Natural killer cell treated with Interleukin-12 subunit alpha and Interleukin-12 subunit beta and Interleukin-15 and Interleukin-18, amount 100 ng/mL, for 72 hours (primary cell): ENCODE measurements around the gene SLC20A1. TPM values are rescaled to one million over a fixed set of nuclear protein-coding genes. Genes with fewer than 3 reads are reported as not detected.

Source experiments
- ATAC-seq, 2 donors: fragments of 150-1000 bp; cut with Tn5 transposase in 1 of 2; sonication (Bioruptor Pico), chemical (Tn5 transposase) in 1 of 2; 2 replicates each; pipeline ENCODE4 v1.10.0; 2021
- DNase-seq: peaks from one replicate; pipeline ENCODE4 v3.0.0; 2022; ENCODE audit warnings: low spot score
- H3K27ac Mint-ChIP-seq, 2 donors: 1 replicate in 1 of 2; 2 replicates in 1 of 2; pipeline ENCODE4 v1.8.0; 2022; ENCODE audit warnings: mixed read lengths in 2 of 2, mild to moderate bottlenecking in 1 of 2, moderate library complexity in 1 of 2
- H3K27me3 Mint-ChIP-seq, 2 donors: 1 replicate in 1 of 2; 2 replicates in 1 of 2; pipeline ENCODE4 v1.8.0; 2022; ENCODE audit warnings: mixed read lengths in 2 of 2
- H3K36me3 Mint-ChIP-seq: one replicate; pipeline ENCODE4 v1.8.0; 2022; ENCODE audit warnings: mixed read lengths
- H3K4me1 Mint-ChIP-seq, 2 donors: 1 replicate in 1 of 2; 2 replicates in 1 of 2; pipeline ENCODE4 v1.8.0; 2022; ENCODE audit warnings: low read depth in 2 of 2, mixed read lengths in 2 of 2, mild to moderate bottlenecking in 1 of 2
- H3K4me3 Mint-ChIP-seq: one replicate; pipeline ENCODE4 v1.8.0; 2022; ENCODE audit warnings: mixed read lengths
- H3K9me3 Mint-ChIP-seq: 2 replicates; pipeline ENCODE4 v1.8.0; 2022; ENCODE audit warnings: mixed read lengths
- total RNA-seq, 2 donors: library from RNA; stranded (reverse); gene quantifications; one replicate each; pipeline ENCODE4 v1.2.3, GENCODE V29; 2022

The SLC20A1 gene
- total RNA-seq, 2 donors from 2014 or later, result 125 to 168 TPM

- H3K27me3 Mint-ChIP-seq, result no peaks in the 10 kb centered on the region
- no peak overlapping the region for H3K4me3 Mint-ChIP-seq
- H3K4me1 Mint-ChIP-seq, result peaks cover 36 to 42% of the 10 kb centered on the region in 2 donors
- ATAC-seq, result no peak
- no peaks in the 10 kb centered on the region for H3K36me3 Mint-ChIP-seq
- H3K27ac Mint-ChIP-seq, result no peak overlapping the region
- DNase-seq, result no peak
- H3K9me3 Mint-ChIP-seq, result no peaks in the 10 kb centered on the region
These were observed 41.8 kb downstream of the SLC20A1 start for GRCh38 chr2:112687522-112687921.

- H3K4me1 Mint-ChIP-seq, result peaks cover 44 to 49% of the 10 kb centered on the region in 2 donors
- DNase-seq (no peak), ATAC-seq (no peak)
- H3K4me3 Mint-ChIP-seq, result no peak overlapping the region
- H3K27me3 Mint-ChIP-seq, result no peaks in the 10 kb centered on the region
- H3K27ac Mint-ChIP-seq, result no peak overlapping the region
- H3K36me3 Mint-ChIP-seq, result no peaks in the 10 kb centered on the region
- no peaks in the 10 kb centered on the region for H3K9me3 Mint-ChIP-seq
These were observed 42.5 kb downstream of the SLC20A1 start for GRCh38 chr2:112688086-112688880.

GRCh38 chr2:112690853-112691401 lies 45.2 kb downstream of the SLC20A1 start:
- no peaks in the 10 kb centered on the region for H3K27me3 Mint-ChIP-seq
- peak; percentile 83 to 93 for ATAC-seq
- H3K27ac Mint-ChIP-seq, result peak overlapping the region; percentile 69 to 75
- peak overlapping the region; percentile 75 for H3K4me3 Mint-ChIP-seq
- peak; percentile 89 for DNase-seq
- H3K9me3 Mint-ChIP-seq, result no peaks in the 10 kb centered on the region
- peaks cover 38 to 39% of the 10 kb centered on the region in 2 donors for H3K4me1 Mint-ChIP-seq
- H3K36me3 Mint-ChIP-seq, result no peaks in the 10 kb centered on the region

GRCh38 chr2:112691881-112692281 lies 46.1 kb downstream of the SLC20A1 start:
- peak overlapping the region; percentile 75 to 93 for H3K27ac Mint-ChIP-seq
- no peaks in the 10 kb centered on the region for H3K36me3 Mint-ChIP-seq
- H3K4me1 Mint-ChIP-seq, result peaks cover 38 to 39% of the 10 kb centered on the region in 2 donors
- no peaks in the 10 kb centered on the region for H3K9me3 Mint-ChIP-seq
- DNase-seq (no peak), ATAC-seq (no peak)
- no peaks in the 10 kb centered on the region for H3K27me3 Mint-ChIP-seq
- H3K4me3 Mint-ChIP-seq, result peak overlapping the region; percentile 75

GRCh38 chr2:112692495-112692911 lies 46.8 kb downstream of the SLC20A1 start:
- ATAC-seq (peak; percentile 89 to 96), DNase-seq (peak; percentile 86)
- no peaks in the 10 kb centered on the region for H3K36me3 Mint-ChIP-seq
- H3K4me3 Mint-ChIP-seq, result peak overlapping the region; percentile 75
- no peaks in the 10 kb centered on the region for H3K9me3 Mint-ChIP-seq
- peak overlapping the region; percentile 75 to 93 for H3K27ac Mint-ChIP-seq
- H3K27me3 Mint-ChIP-seq, result no peaks in the 10 kb centered on the region
- peaks cover 38 to 39% of the 10 kb centered on the region in 2 donors for H3K4me1 Mint-ChIP-seq

- no peaks in the 10 kb centered on the region for H3K36me3 Mint-ChIP-seq
- no peaks in the 10 kb centered on the region for H3K9me3 Mint-ChIP-seq
- H3K27ac Mint-ChIP-seq, result peak overlapping the region; percentile 75 to 93
- peak; percentile 22 to 25 for ATAC-seq
- no peak for DNase-seq
- peaks cover 38 to 39% of the 10 kb centered on the region in 2 donors for H3K4me1 Mint-ChIP-seq
- H3K27me3 Mint-ChIP-seq, result no peaks in the 10 kb centered on the region
- peak overlapping the region; percentile 75 for H3K4me3 Mint-ChIP-seq
These were observed 47.2 kb downstream of the SLC20A1 start for GRCh38 chr2:112692918-112693317.

- DNase-seq, result no peak
- peak overlapping the region; percentile 75 to 93 for H3K27ac Mint-ChIP-seq
- no peak for ATAC-seq
- H3K9me3 Mint-ChIP-seq, result no peaks in the 10 kb centered on the region
- H3K4me1 Mint-ChIP-seq, result peaks cover 34 to 39% of the 10 kb centered on the region in 2 donors
- no peaks in the 10 kb centered on the region for H3K27me3 Mint-ChIP-seq
- H3K4me3 Mint-ChIP-seq, result no peak overlapping the region
- H3K36me3 Mint-ChIP-seq, result no peaks in the 10 kb centered on the region
These were observed 47.9 kb downstream of the SLC20A1 start for GRCh38 chr2:112693596-112693995.

- Mint-ChIP-seq H3K27ac (no peak overlapping the region), H3K4me3 (no peak overlapping the region), H3K4me1 (peaks cover 34% of the 10 kb centered on the region in 2 donors), H3K36me3 (no peaks in the 10 kb centered on the region), H3K27me3 (no peaks in the 10 kb centered on the region), H3K9me3 (no peaks in the 10 kb centered on the region)
- ATAC-seq (no peak), DNase-seq (no peak)
These were observed 48.4 kb downstream of the SLC20A1 start for GRCh38 chr2:112694182-112694581.

GRCh38 chr2:112698834-112699515 lies 53.2 kb downstream of the SLC20A1 start:
- no peaks in the 10 kb centered on the region for H3K27me3 Mint-ChIP-seq
- DNase-seq (no peak), ATAC-seq (no peak)
- H3K4me3 Mint-ChIP-seq, result no peak overlapping the region
- no peaks in the 10 kb centered on the region for H3K36me3 Mint-ChIP-seq
- H3K4me1 Mint-ChIP-seq, result peaks cover 12 to 16% of the 10 kb centered on the region in 2 donors
- H3K27ac Mint-ChIP-seq, result peak overlapping the region in 1 of 2 donors; percentile 70
- no peaks in the 10 kb centered on the region for H3K9me3 Mint-ChIP-seq

- H3K4me3 Mint-ChIP-seq, result no peak overlapping the region
- no peaks in the 10 kb centered on the region for H3K9me3 Mint-ChIP-seq
- DNase-seq, result no peak
- H3K36me3 Mint-ChIP-seq, result no peaks in the 10 kb centered on the region
- H3K4me1 Mint-ChIP-seq, result peaks cover 15 to 16% of the 10 kb centered on the region in 2 donors
- peaks cover 0 to 2% of the 10 kb centered on the region in 2 donors for H3K27me3 Mint-ChIP-seq
- H3K27ac Mint-ChIP-seq, result peak overlapping the region in 1 of 2 donors; percentile 68
- ATAC-seq, result peak in 1 of 2 donors; percentile 81
These were observed 54.4 kb downstream of the SLC20A1 start for GRCh38 chr2:112699984-112700667.

GRCh38 chr2:112701052-112701451 lies 55.3 kb downstream of the SLC20A1 start:
- Mint-ChIP-seq H3K36me3 (no peaks in the 10 kb centered on the region), H3K4me3 (no peak overlapping the region), H3K27me3 (peaks cover 0 to 2% of the 10 kb centered on the region in 2 donors), H3K9me3 (no peaks in the 10 kb centered on the region), H3K27ac (peak overlapping the region in 1 of 2 donors; percentile 68), H3K4me1 (peaks cover 23 to 25% of the 10 kb centered on the region in 2 donors)
- DNase-seq (no peak), ATAC-seq (no peak)

GRCh38 chr2:112703684-112704083 lies 57.9 kb downstream of the SLC20A1 start:
- H3K9me3 Mint-ChIP-seq, result no peaks in the 10 kb centered on the region
- H3K36me3 Mint-ChIP-seq, result no peaks in the 10 kb centered on the region
- peaks cover 0 to 2% of the 10 kb centered on the region in 2 donors for H3K27me3 Mint-ChIP-seq
- DNase-seq (no peak), ATAC-seq (no peak)
- H3K4me3 Mint-ChIP-seq, result no peak overlapping the region
- no peak overlapping the region for H3K27ac Mint-ChIP-seq
- H3K4me1 Mint-ChIP-seq, result peaks cover 42 to 51% of the 10 kb centered on the region in 2 donors

- Mint-ChIP-seq H3K4me3 (peak overlapping the region; percentile 78), H3K9me3 (no peaks in the 10 kb centered on the region), H3K4me1 (peaks cover 43 to 60% of the 10 kb centered on the region in 2 donors), H3K27ac (peak overlapping the region in 1 of 2 donors; percentile 35), H3K36me3 (no peaks in the 10 kb centered on the region), H3K27me3 (peaks cover 0 to 2% of the 10 kb centered on the region in 2 donors)
- ATAC-seq (no peak), DNase-seq (no peak)
These were observed 59.8 kb downstream of the SLC20A1 start for GRCh38 chr2:112705575-112705974.
